ENCODE data around the gene PNPLA5.

GRCh38 chr22:43839781-43840180 is 52.0 kb downstream of the PNPLA5 start:
- no peak for TF ChIP-seq CTCF (IDR thresholded peaks at IDR 0.05; ENCODE audit: low read depth, low read length, missing input control)
- TF ChIP-seq, protein P1, sequence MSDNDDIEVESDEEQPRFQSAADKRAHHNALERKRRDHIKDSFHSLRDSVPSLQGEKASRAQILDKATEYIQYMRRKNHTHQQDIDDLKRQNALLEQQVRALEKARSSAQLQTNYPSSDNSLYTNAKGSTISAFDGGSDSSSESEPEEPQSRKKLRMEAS (IDR thresholded peaks at IDR 0.05): no peak
- no peak for TF ChIP-seq REST (IDR thresholded peaks at IDR 0.05)
- no peak for TF ChIP-seq RAD21 (IDR thresholded peaks at IDR 0.05)
- TF ChIP-seq ATF3 (IDR thresholded peaks at IDR 0.05): no peak
- TF ChIP-seq TAF1 (conservative IDR thresholded peaks at IDR 0.05): no peak
- no peak for TF ChIP-seq YY1 (IDR thresholded peaks at IDR 0.05)
- TF ChIP-seq GABPA (IDR thresholded peaks at IDR 0.05 in 1 of 2, conservative IDR thresholded peaks at IDR 0.05 in 1 of 2): no peak
- TF ChIP-seq NR2F2 (IDR thresholded peaks at IDR 0.05): no peak
- no peak for TF ChIP-seq JUND (IDR thresholded peaks at IDR 0.05)
- no peak for TF ChIP-seq HNF4G (IDR thresholded peaks at IDR 0.05)

Data from liver (tissue), 3 donors.